Esophagus muscularis mucosa (tissue), 3 donors: Measurements from ENCODE around the gene MAP3K15.

ENCODE experiments used
- CTCF ChIP-seq, 3 experiments: fragments of 200-600 bp in 2 of 3; fragments of 450-650 bp in 1 of 3; sonication (generic) in 2 of 3; IDR thresholded peaks; one replicate each; pipeline ENCODE4 v1.5.1; 2017 to 2019; ENCODE audit warnings: antibody characterized with exemption in 3 of 3, mild to moderate bottlenecking in 2 of 3, moderate library complexity in 1 of 3
- POLR2A ChIP-seq: fragments of 450-650 bp; IDR thresholded peaks from one replicate; pipeline ENCODE4 v1.6.1; 2017; ENCODE audit warnings: antibody characterized with exemption, moderate library complexity, mild to moderate bottlenecking, low read depth

GRCh38 chrX:19326567-19326966 is 188.7 kb downstream of the MAP3K15 start:
- TF ChIP-seq CTCF (IDR thresholded peaks at IDR 0.05) (no peak), POLR2A (no peak)
